ENCODE data around the gene STPG2. TPM values are rescaled to one million over a fixed set of nuclear protein-coding genes. Genes with fewer than 3 reads are reported as not detected.

STPG2 gene
- total RNA-seq, 1 experiment from 2014 or later: not detected

- no peaks in the 10 kb centered on the region for H3K27me3 ChIP-seq (ENCODE audit: control insufficient read depth, insufficient read depth, low read length)
- ATAC-seq: no peak
- ChIA-PET CTCF (no interaction called here), POLR2A (no interaction called here)
- no TSS peak for BruUV-seq (replicated peaks)
- H3K27ac ChIP-seq (ENCODE audit: low read length): no peak overlapping the region
- TF ChIP-seq POLR2AphosphoS5 (IDR thresholded peaks at IDR 0.05; ENCODE audit: low read depth, low read length): no peak
- intact Hi-C loops (cut with micrococcal nuclease; ENCODE audit: unreplicated experiment) (no loop called here), in situ Hi-C loops (cut with HindIII; ENCODE audit: low pct_unique_long_range_greater_than_20kb, low sequenced_read_pairs) (no loop called here)
- no peak overlapping the region for H3K4me3 ChIP-seq (ENCODE audit: low read depth in 2 of 2, low read length in 2 of 2)
- H3K9me3 ChIP-seq (ENCODE audit: control insufficient read depth, insufficient read depth, low read depth, low read length): no peaks in the 10 kb centered on the region
- no peaks in the 10 kb centered on the region for H3K4me1 ChIP-seq (ENCODE audit: control insufficient read depth, insufficient read depth, low read length)
- no peak for DNase-seq (ENCODE audit: low read depth, low spot score)
- no peaks in the 10 kb centered on the region for H3K36me3 ChIP-seq (ENCODE audit: control insufficient read depth, insufficient read depth, low read length)
Observed at GRCh38 chr4:97942137-97942536, 201.1 kb downstream of the STPG2 start.

- CTCF ChIA-PET: no interaction called here
- H3K27ac ChIP-seq (ENCODE audit: low read length): no peak overlapping the region
- BruUV-seq (replicated peaks): no TSS peak
- in situ Hi-C loops (cut with HindIII; ENCODE audit: low pct_unique_long_range_greater_than_20kb, low sequenced_read_pairs) (no loop called here), intact Hi-C loops (cut with micrococcal nuclease; ENCODE audit: unreplicated experiment) (no loop called here)
- ATAC-seq: no peak
- DNase-seq (ENCODE audit: low read depth, low spot score): no peak
- H3K9me3 ChIP-seq (ENCODE audit: control insufficient read depth, insufficient read depth, low read depth, low read length): no peaks in the 10 kb centered on the region
- POLR2A ChIA-PET: no interaction called here
- no peaks in the 10 kb centered on the region for H3K4me1 ChIP-seq (ENCODE audit: control insufficient read depth, insufficient read depth, low read length)
- no peak overlapping the region for H3K4me3 ChIP-seq (ENCODE audit: low read depth in 2 of 2, low read length in 2 of 2)
- no peaks in the 10 kb centered on the region for H3K27me3 ChIP-seq (ENCODE audit: control insufficient read depth, insufficient read depth, low read length)
- H3K36me3 ChIP-seq (ENCODE audit: control insufficient read depth, insufficient read depth, low read length): no peaks in the 10 kb centered on the region
- TF ChIP-seq POLR2AphosphoS5 (IDR thresholded peaks at IDR 0.05; ENCODE audit: low read depth, low read length) (no peak), REST (IDR thresholded peaks at IDR 0.05; ENCODE audit: insufficient read depth in 1 of 2, low read depth in 2 of 2, low read length in 1 of 2) (no peak), CTCF (IDR thresholded peaks at IDR 0.05) (no peak), SIN3A (IDR thresholded peaks at IDR 0.05; ENCODE audit: borderline replicate concordance, insufficient read depth, low read depth, low read length) (no peak), TCF7L2 (IDR thresholded peaks at IDR 0.05; ENCODE audit: low read depth, low read length) (no peak)
Observed at GRCh38 chr4:97938141-97938540, 205.1 kb downstream of the STPG2 start.

- Histone ChIP-seq H3K4me1 (ENCODE audit: control insufficient read depth, insufficient read depth, low read length) (no peaks in the 10 kb centered on the region), H3K9me3 (ENCODE audit: control insufficient read depth, insufficient read depth, low read depth, low read length) (no peaks in the 10 kb centered on the region), H3K4me3 (ENCODE audit: low read depth in 2 of 2, low read length in 2 of 2) (no peak overlapping the region), H3K27me3 (ENCODE audit: control insufficient read depth, insufficient read depth, low read length) (no peaks in the 10 kb centered on the region), H3K27ac (ENCODE audit: low read length) (no peak overlapping the region), H3K36me3 (ENCODE audit: control insufficient read depth, insufficient read depth, low read length) (no peaks in the 10 kb centered on the region)
- intact Hi-C loops (cut with micrococcal nuclease; ENCODE audit: unreplicated experiment): no loop called here
- CTCF ChIA-PET: no interaction called here
- no peak for ATAC-seq
- no peak for TF ChIP-seq POLR2AphosphoS5 (IDR thresholded peaks at IDR 0.05; ENCODE audit: low read depth, low read length)
- no peak for TF ChIP-seq CTCF (IDR thresholded peaks at IDR 0.05)
- no peak for TF ChIP-seq TCF7L2 (IDR thresholded peaks at IDR 0.05; ENCODE audit: low read depth, low read length)
- TF ChIP-seq SIN3A (IDR thresholded peaks at IDR 0.05; ENCODE audit: borderline replicate concordance, insufficient read depth, low read depth, low read length): no peak
- no peak for TF ChIP-seq REST (IDR thresholded peaks at IDR 0.05; ENCODE audit: insufficient read depth in 1 of 2, low read depth in 2 of 2, low read length in 1 of 2)
- no peak for DNase-seq (ENCODE audit: low read depth, low spot score)
- no TSS peak for BruUV-seq (replicated peaks)
- POLR2A ChIA-PET: no interaction called here
- in situ Hi-C loops (cut with HindIII; ENCODE audit: low pct_unique_long_range_greater_than_20kb, low sequenced_read_pairs): no loop called here
Observed at GRCh38 chr4:97924341-97924958, 218.8 kb downstream of the STPG2 start.

Data from Panc1 (cell line).